ENCODE results near the gene ARHGAP42. TPM values are rescaled to one million over a fixed set of nuclear protein-coding genes. Genes with fewer than 3 reads are reported as not detected.

ARHGAP42 gene
- total RNA-seq, 1 experiment from 2014 or later, result 8.0 TPM

- Histone ChIP-seq H3K27ac (ENCODE audit: low read depth, low read length, poor library complexity, severe bottlenecking) (no peak overlapping the region), H3K27me3 (replicated peaks; ENCODE audit: insufficient read depth, low read depth, low read length, poor library complexity) (no peaks in the 10 kb centered on the region), H3K4me3 (ENCODE audit: low read depth, low read length, poor library complexity, severe bottlenecking) (no peak overlapping the region), H3K9me3 (ENCODE audit: low read depth, low read length, poor library complexity, severe bottlenecking) (no peaks in the 10 kb centered on the region), H3K4me1 (ENCODE audit: insufficient read depth, low read length, poor library complexity, severe bottlenecking) (no peaks in the 10 kb centered on the region), H3K36me3 (ENCODE audit: insufficient read depth, low read length, poor library complexity, severe bottlenecking) (no peaks in the 10 kb centered on the region)
- ChIA-PET CTCF (no interaction called here), POLR2A (ENCODE audit: low non-redundant PET) (no interaction called here)
- intact Hi-C loops (cut with micrococcal nuclease; ENCODE audit: unreplicated experiment), result no loop called here
- BruUV-seq (replicated peaks), result no TSS peak
- no peak for TF ChIP-seq CTCF (conservative IDR thresholded peaks at IDR 0.05; ENCODE audit: low read depth, low read length)
- no peak for TF ChIP-seq EZH2 (IDR thresholded peaks at IDR 0.05; ENCODE audit: borderline replicate concordance, low read depth, low read length, poor library complexity, severe bottlenecking)
- DNase-seq (ENCODE audit: low spot score), result no peak
Measured at GRCh38 chr11:100791103-100791502, 104.0 kb downstream of the ARHGAP42 start.

GRCh38 chr11:100791860-100792259 is 104.8 kb downstream of the ARHGAP42 start:
- Histone ChIP-seq H3K27me3 (replicated peaks; ENCODE audit: insufficient read depth, low read depth, low read length, poor library complexity) (no peaks in the 10 kb centered on the region), H3K4me3 (ENCODE audit: low read depth, low read length, poor library complexity, severe bottlenecking) (no peak overlapping the region), H3K9me3 (ENCODE audit: low read depth, low read length, poor library complexity, severe bottlenecking) (no peaks in the 10 kb centered on the region), H3K36me3 (ENCODE audit: insufficient read depth, low read length, poor library complexity, severe bottlenecking) (no peaks in the 10 kb centered on the region), H3K4me1 (ENCODE audit: insufficient read depth, low read length, poor library complexity, severe bottlenecking) (no peaks in the 10 kb centered on the region), H3K27ac (ENCODE audit: low read depth, low read length, poor library complexity, severe bottlenecking) (no peak overlapping the region)
- intact Hi-C loops (cut with micrococcal nuclease; ENCODE audit: unreplicated experiment), result no loop called here
- no peak for DNase-seq (ENCODE audit: low spot score)
- ChIA-PET CTCF (no interaction called here), POLR2A (ENCODE audit: low non-redundant PET) (interaction anchor here (0.6 kb wide), 1 partner anchor 37 kb away, joined by 8 read pairs; no protein-coding TSS in a partner anchor)
- BruUV-seq (replicated peaks), result no TSS peak
- TF ChIP-seq EZH2 (IDR thresholded peaks at IDR 0.05; ENCODE audit: borderline replicate concordance, low read depth, low read length, poor library complexity, severe bottlenecking) (no peak), CTCF (conservative IDR thresholded peaks at IDR 0.05; ENCODE audit: low read depth, low read length) (no peak)

- Histone ChIP-seq H3K27ac (ENCODE audit: low read depth, low read length, poor library complexity, severe bottlenecking) (no peak overlapping the region), H3K36me3 (ENCODE audit: insufficient read depth, low read length, poor library complexity, severe bottlenecking) (no peaks in the 10 kb centered on the region), H3K4me1 (ENCODE audit: insufficient read depth, low read length, poor library complexity, severe bottlenecking) (no peaks in the 10 kb centered on the region), H3K27me3 (replicated peaks; ENCODE audit: insufficient read depth, low read depth, low read length, poor library complexity) (no peaks in the 10 kb centered on the region), H3K4me3 (ENCODE audit: low read depth, low read length, poor library complexity, severe bottlenecking) (no peak overlapping the region), H3K9me3 (ENCODE audit: low read depth, low read length, poor library complexity, severe bottlenecking) (no peaks in the 10 kb centered on the region)
- CTCF ChIA-PET, result no interaction called here
- POLR2A ChIA-PET (ENCODE audit: low non-redundant PET), result no interaction called here
- TF ChIP-seq CTCF (conservative IDR thresholded peaks at IDR 0.05; ENCODE audit: low read depth, low read length) (no peak), EZH2 (IDR thresholded peaks at IDR 0.05; ENCODE audit: borderline replicate concordance, low read depth, low read length, poor library complexity, severe bottlenecking) (no peak)
- intact Hi-C loops (cut with micrococcal nuclease; ENCODE audit: unreplicated experiment), result no loop called here
- no TSS peak for BruUV-seq (replicated peaks)
- DNase-seq (ENCODE audit: low spot score), result peak; percentile 18
Measured at GRCh38 chr11:100793525-100793924, 106.4 kb downstream of the ARHGAP42 start.

All from A673 (cell line).